Psoas muscle (tissue), 8 donors: Measurements from ENCODE around the gene CFAP99. TPM values are rescaled to one million over a fixed set of nuclear protein-coding genes. Genes with fewer than 3 reads are reported as not detected.
A peak's percentile ranks its signal among the peaks of the same experiment; 100 is the strongest.

Experiments
- ATAC-seq, 4 donors: fragments of 200-7000 bp; cut with Tn5 transposase; one replicate each; pipeline ENCODE4 v1.9.1; 2020; ENCODE audit warnings: moderate library complexity in 3 of 4, mild to moderate bottlenecking in 2 of 4
- DNase-seq, 2 donors: peaks; one replicate each; pipeline ENCODE4 v3.0.0-alpha.2; 2020
- H3K27ac ChIP-seq: fragments of 200-600 bp; one replicate; pipeline ENCODE4 v1.8.0; 2022
- H3K27me3 ChIP-seq, 3 donors: fragments of 200-600 bp in 1 of 3; one replicate each; pipeline versions ENCODE4 v1.6.1 to v1.8.0; 2013 to 2022; ENCODE audit warnings: low read length in 2 of 3, mild to moderate bottlenecking in 2 of 3, moderate library complexity in 1 of 3; ENCODE audit not compliant: insufficient read depth in 3 of 3
- H3K36me3 ChIP-seq, 2 donors: fragments of 200-600 bp in 1 of 2; one replicate each; pipeline versions ENCODE4 v1.6.1 to v1.8.0; 2013 to 2022; ENCODE audit warnings: low read depth in 1 of 2, mild to moderate bottlenecking in 1 of 2, moderate library complexity in 1 of 2; ENCODE audit not compliant: insufficient read depth in 1 of 2
- H3K4me1 ChIP-seq: fragments of 200-600 bp; one replicate; pipeline ENCODE4 v1.8.0; 2022
- H3K4me3 ChIP-seq: fragments of 200-600 bp; one replicate; pipeline ENCODE4 v1.8.0; 2022; ENCODE audit warnings: mild to moderate bottlenecking
- H3K9me3 ChIP-seq: fragments of 200-600 bp; one replicate; pipeline ENCODE4 v1.8.0; 2022
- WGBS, 3 donors: extraction: QIAGEN DNeasy Blood & Tissue Kit; methylation state at CpG; one replicate each; pipeline versions ENCODE4 v1.1.6 to v1.1.7; 2013; 5-methylcytosine and 5-hydroxymethylcytosine counted together
- intact Hi-C, 2 donors: fragments of 100-400 bp; cut with DNase I; formaldehyde crosslinking; loops; one replicate each; pipeline versions ENCODE4 v1.11.0 to v1.14.2; 2022
- polyA plus RNA-seq, 3 donors: library from polyadenylated mRNA; stranded (reverse); fragments of 200-250 nt; gene quantifications; one replicate each; pipeline ENCODE4 v1.2.3, GENCODE V29; 2013
- total RNA-seq, 4 donors: library from RNA; stranded (reverse); fragmentation: NEBNext Ultra II Directional in 2 of 4; extraction: Animal tissue kit (Norgen Biotek cat#: 25700) in 2 of 4; gene quantifications; one replicate each; pipeline versions ENCODE4 v1.2.1 to v1.2.4, GENCODE V29; 2021 to 2023
- TF ChIP-seq, protein P1 (sequence below): fragments of 200-600 bp; IDR thresholded peaks from one replicate; pipeline ENCODE4 v1.8.0; 2022; ENCODE audit warnings: antibody characterized with exemption
- donor health status: healthy with polysubstance abuse.
- donor health status: DM: no; HTN: no; CAD: no; lungs with moderate emphysema.
- donor health status: Bipolar disorder and iron deficiency.
- donor health status: healthy.
- donor health status: DM: yes; HTN: yes; CAD: no.
- donor health status: DM: no; HTN: no; CAD: no.
- donor health status: DM: no; HTN: no; CAD: no.
- donor health status: DM: yes; HTN: yes; CAD: no.

Gene CFAP99
- total and polyA plus RNA-seq, 7 donors = 0.03 TPM; not detected in 5

DNA sequence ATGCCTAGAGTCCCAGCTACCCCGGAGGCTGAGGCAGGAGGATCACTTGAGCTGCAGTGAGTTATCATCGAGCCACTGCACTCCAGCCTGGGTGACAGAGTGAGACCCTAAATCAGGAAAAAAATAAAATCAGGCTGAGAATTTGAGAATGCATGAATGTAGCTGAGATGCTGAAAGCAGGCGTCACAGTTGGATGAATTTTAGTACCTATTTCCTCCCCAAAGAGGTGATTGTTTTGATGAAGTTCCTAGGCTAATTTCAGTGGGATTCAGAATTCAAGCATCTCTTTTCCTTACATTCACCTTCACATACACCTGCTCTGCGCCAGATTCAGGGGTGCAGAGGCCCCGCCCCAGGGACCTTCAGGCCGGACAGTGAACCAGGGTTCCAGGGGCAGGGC lies 3.2 kb downstream of the CFAP99 start:
- Histone ChIP-seq H3K4me3 (no peak overlapping the region), H3K9me3 (no peaks in the 10 kb centered on the region), H3K27ac (no peak overlapping the region), H3K36me3 (no peaks in the 10 kb centered on the region), H3K27me3 (no peaks in the 10 kb centered on the region), H3K4me1 (peaks cover 8% of the 10 kb centered on the region)
- DNase-seq (no peak), ATAC-seq (no peak)
- WGBS, 3 donors = 73 to 85% (median 81%) methylated on average over 6 of the region's 6 CpGs
- TF ChIP-seq, protein P1, sequence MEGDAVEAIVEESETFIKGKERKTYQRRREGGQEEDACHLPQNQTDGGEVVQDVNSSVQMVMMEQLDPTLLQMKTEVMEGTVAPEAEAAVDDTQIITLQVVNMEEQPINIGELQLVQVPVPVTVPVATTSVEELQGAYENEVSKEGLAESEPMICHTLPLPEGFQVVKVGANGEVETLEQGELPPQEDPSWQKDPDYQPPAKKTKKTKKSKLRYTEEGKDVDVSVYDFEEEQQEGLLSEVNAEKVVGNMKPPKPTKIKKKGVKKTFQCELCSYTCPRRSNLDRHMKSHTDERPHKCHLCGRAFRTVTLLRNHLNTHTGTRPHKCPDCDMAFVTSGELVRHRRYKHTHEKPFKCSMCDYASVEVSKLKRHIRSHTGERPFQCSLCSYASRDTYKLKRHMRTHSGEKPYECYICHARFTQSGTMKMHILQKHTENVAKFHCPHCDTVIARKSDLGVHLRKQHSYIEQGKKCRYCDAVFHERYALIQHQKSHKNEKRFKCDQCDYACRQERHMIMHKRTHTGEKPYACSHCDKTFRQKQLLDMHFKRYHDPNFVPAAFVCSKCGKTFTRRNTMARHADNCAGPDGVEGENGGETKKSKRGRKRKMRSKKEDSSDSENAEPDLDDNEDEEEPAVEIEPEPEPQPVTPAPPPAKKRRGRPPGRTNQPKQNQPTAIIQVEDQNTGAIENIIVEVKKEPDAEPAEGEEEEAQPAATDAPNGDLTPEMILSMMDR = no peak
- intact Hi-C loops = no loop called here

DNA sequence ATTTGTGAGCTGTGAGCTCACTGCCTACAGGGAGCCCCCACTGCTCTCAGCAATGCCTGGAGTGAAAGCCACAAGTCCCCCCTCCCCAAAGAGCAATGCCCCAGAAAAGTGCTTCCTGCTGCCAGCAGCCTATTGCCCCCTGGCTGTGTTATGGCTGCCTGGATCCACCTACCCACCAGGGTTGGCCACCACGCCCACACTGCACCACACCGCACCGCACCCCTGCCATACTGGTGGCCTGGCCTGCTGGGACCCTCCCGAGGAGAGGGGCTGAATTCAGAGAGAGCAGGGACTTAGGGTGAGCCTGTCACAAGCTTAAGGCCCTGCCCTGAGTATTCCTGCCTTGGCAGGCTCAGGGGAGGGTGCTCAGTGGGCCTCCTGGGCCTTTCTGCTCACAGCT lies 4.3 kb downstream of the CFAP99 start:
- no peak for ATAC-seq
- WGBS, 3 donors = 77 to 96% (median 83%) methylated on average over 4 of the region's 4 CpGs
- no peak for DNase-seq
- Histone ChIP-seq H3K27me3 (no peaks in the 10 kb centered on the region), H3K9me3 (no peaks in the 10 kb centered on the region), H3K4me1 (peaks cover 7% of the 10 kb centered on the region), H3K4me3 (no peak overlapping the region), H3K27ac (no peak overlapping the region), H3K36me3 (no peaks in the 10 kb centered on the region)
- intact Hi-C loops = no loop called here
- TF ChIP-seq, protein P1 = no peak

DNA sequence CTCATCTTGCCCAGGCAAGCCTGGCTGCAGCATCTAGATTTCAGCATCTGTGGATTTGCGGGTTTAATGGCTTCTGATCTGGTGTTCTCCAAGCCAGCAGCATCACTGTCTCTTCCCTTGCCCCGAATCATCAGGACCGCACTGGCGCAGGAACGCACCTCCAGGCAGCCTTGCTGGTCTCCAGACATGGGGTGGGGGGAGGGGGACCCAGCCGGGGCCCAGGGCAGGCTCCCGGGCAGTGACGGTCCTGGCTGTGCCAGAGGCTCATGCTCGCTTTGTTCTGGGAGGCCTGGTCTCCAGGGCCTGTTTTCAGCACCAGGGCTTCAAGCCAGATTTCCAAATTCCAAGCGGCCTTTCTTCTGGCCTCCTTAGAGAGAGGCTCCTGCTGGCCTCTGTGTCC lies 4.9 kb downstream of the CFAP99 start:
- H3K4me3 ChIP-seq = no peak overlapping the region
- no peaks in the 10 kb centered on the region for H3K27me3 ChIP-seq
- WGBS, 3 donors = 68 to 76% (median 76%) methylated on average over 9 to 10 of the region's 10 CpGs
- no peaks in the 10 kb centered on the region for H3K36me3 ChIP-seq
- no peak for DNase-seq
- H3K9me3 ChIP-seq = no peaks in the 10 kb centered on the region
- intact Hi-C loops = no loop called here
- ATAC-seq = no peak
- peaks cover 7% of the 10 kb centered on the region for H3K4me1 ChIP-seq
- H3K27ac ChIP-seq = no peak overlapping the region
- TF ChIP-seq, protein P1 = no peak

DNA sequence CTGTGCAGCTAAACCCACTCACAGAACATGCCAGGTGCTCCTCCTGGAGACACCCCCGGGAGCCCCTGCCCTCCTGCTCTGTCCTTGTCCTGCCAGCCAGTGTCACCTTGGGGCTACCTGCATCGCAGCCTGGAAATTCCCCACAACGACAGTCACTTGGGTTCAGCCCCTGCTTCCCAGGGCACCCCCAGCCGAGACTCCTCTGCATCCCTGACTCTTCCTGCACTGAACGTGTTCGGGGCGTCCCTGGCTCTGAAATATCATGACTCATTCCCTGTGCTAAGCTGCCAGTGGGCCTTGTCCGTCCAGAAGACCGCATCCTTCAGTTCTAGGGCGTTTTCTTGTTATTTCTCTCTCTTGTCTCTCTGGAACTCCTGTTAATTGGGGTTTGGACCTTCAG lies 5.8 kb downstream of the CFAP99 start:
- 72 to 79% (median 78%) methylated on average over 10 of the region's 10 CpGs for WGBS, 3 donors
- ATAC-seq = no peak
- Histone ChIP-seq H3K27me3 (no peaks in the 10 kb centered on the region), H3K36me3 (no peaks in the 10 kb centered on the region), H3K9me3 (no peaks in the 10 kb centered on the region), H3K27ac (no peak overlapping the region), H3K4me3 (no peak overlapping the region), H3K4me1 (peaks cover under 1% of the 10 kb centered on the region)
- no peak for DNase-seq
- intact Hi-C loops = no loop called here
- TF ChIP-seq, protein P1 = no peak

DNA sequence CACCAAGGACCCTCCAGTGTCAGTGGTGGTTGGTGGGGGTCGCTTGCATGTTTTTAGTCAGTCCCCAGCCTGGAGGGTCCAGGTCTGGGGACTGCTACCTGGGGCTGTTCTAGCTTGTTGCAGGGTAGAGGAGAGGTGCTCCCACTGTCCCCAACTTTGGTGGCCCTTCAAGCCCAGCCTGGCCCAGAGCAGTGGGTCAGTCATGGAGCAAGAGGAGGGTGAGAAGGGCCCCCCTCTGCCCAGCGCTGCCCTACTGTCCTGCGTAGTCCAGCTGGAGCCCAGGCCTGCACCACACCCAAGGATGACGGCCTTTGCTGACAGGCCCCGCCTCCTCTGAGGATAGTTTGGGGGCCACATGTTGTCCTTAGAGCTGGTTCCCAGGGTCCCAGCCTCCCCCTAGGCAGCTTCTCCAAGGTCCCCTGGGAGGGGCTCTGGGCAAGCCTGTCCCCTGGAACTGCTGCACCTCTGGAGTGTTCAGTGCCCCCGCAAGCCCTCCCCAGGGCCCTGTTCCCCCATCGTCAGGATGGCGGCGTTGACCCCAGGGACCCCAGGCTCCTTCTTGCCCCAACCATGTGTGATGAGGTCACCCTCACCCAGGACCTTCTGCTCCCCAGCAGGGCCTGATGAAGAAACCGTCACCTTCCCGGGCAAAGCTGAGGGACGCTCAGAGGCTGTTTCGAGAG lies 6.8 kb downstream of the CFAP99 start:
- Histone ChIP-seq H3K4me1 (peaks cover under 1% of the 10 kb centered on the region), H3K4me3 (no peak overlapping the region), H3K27me3 (no peaks in the 10 kb centered on the region), H3K36me3 (no peaks in the 10 kb centered on the region), H3K9me3 (no peaks in the 10 kb centered on the region), H3K27ac (no peak overlapping the region)
- ATAC-seq (no peak), DNase-seq (peak in 1 of 2 donors; percentile 21)
- TF ChIP-seq, protein P1 = no peak
- 94 to 95% (median 95%) methylated on average over 12 to 13 of the region's 13 CpGs for WGBS, 3 donors
- intact Hi-C loops = no loop called here
